ENCODE results near the gene ARHGAP27. TPM values are rescaled to one million over a fixed set of nuclear protein-coding genes. Genes with fewer than 3 reads are reported as not detected.
A peak's percentile ranks its signal among the peaks of the same experiment; 100 is the strongest.

Gene ARHGAP27
- total RNA-seq, 4 donors from 2014 or later: 194 to 489 (median 294) TPM

- no peaks in the 10 kb centered on the region for H3K27me3 ChIP-seq
- H3K27ac ChIP-seq: no peak overlapping the region
- intact Hi-C loops (cut with DNase I; ENCODE audit: low total_unique reads) (no loop called here), in situ Hi-C loops (cut with MboI; ENCODE audit: low pct_ligation_motif_present in 1 of 4, low pct_unique_long_range_greater_than_20kb in 1 of 4, low sequenced_read_pairs in 3 of 4) (no loop called here)
- TF ChIP-seq POLR2A (IDR thresholded peaks at IDR 0.05): no peak
- TF ChIP-seq POLR2AphosphoS5 (IDR thresholded peaks at IDR 0.05): no peak
- TF ChIP-seq CTCF (IDR thresholded peaks at IDR 0.05): no peak
- DNase-seq: no peak
- H3K36me3 ChIP-seq: no peaks in the 10 kb centered on the region
- H3K9me3 ChIP-seq: no peaks in the 10 kb centered on the region
- no peaks in the 10 kb centered on the region for H3K4me1 ChIP-seq
- 79 to 88% methylated on average over 3 of the region's 3 CpGs for WGBS, 2 donors (ENCODE audit: low coverage in 1 of 2)
- H3K4me3 ChIP-seq: no peak overlapping the region
Measured at GRCh38 chr17:45361451-45361850, 71.2 kb downstream of the ARHGAP27 start.

- intact Hi-C loops (cut with DNase I; ENCODE audit: low total_unique reads): no loop called here
- 87 to 89% methylated on average over 5 of the region's 5 CpGs for WGBS, 2 donors (ENCODE audit: low coverage in 1 of 2)
- TF ChIP-seq CTCF (IDR thresholded peaks at IDR 0.05): no peak
- TF ChIP-seq POLR2AphosphoS5 (IDR thresholded peaks at IDR 0.05): no peak
- no peak for TF ChIP-seq EP300 (IDR thresholded peaks at IDR 0.05; ENCODE audit: low read depth)
- no peak for TF ChIP-seq POLR2A (IDR thresholded peaks at IDR 0.05)
- no peak for DNase-seq
- H3K4me1 ChIP-seq: no peaks in the 10 kb centered on the region
- no peak overlapping the region for H3K27ac ChIP-seq
- no peaks in the 10 kb centered on the region for H3K36me3 ChIP-seq
- no peaks in the 10 kb centered on the region for H3K9me3 ChIP-seq
- no peak overlapping the region for H3K4me3 ChIP-seq
- no peaks in the 10 kb centered on the region for H3K27me3 ChIP-seq
- in situ Hi-C loops (cut with MboI; ENCODE audit: low pct_ligation_motif_present in 1 of 4, low pct_unique_long_range_greater_than_20kb in 1 of 4, low sequenced_read_pairs in 3 of 4): no loop called here
Measured at GRCh38 chr17:45357364-45357997, 75.2 kb downstream of the ARHGAP27 start.

GRCh38 chr17:45355087-45355486, 77.6 kb downstream of the ARHGAP27 start:
- 54 to 59% methylated on average over 2 of the region's 2 CpGs for WGBS, 2 donors (ENCODE audit: low coverage in 1 of 2)
- Histone ChIP-seq H3K9me3 (no peaks in the 10 kb centered on the region), H3K36me3 (no peaks in the 10 kb centered on the region), H3K4me1 (no peaks in the 10 kb centered on the region), H3K4me3 (no peak overlapping the region), H3K27ac (no peak overlapping the region), H3K27me3 (no peaks in the 10 kb centered on the region)
- in situ Hi-C loops (cut with MboI; ENCODE audit: low pct_ligation_motif_present in 1 of 4, low pct_unique_long_range_greater_than_20kb in 1 of 4, low sequenced_read_pairs in 3 of 4) (no loop called here), intact Hi-C loops (cut with DNase I; ENCODE audit: low total_unique reads) (no loop called here)
- no peak for TF ChIP-seq EP300 (IDR thresholded peaks at IDR 0.05; ENCODE audit: low read depth)
- no peak for TF ChIP-seq CTCF (IDR thresholded peaks at IDR 0.05)
- no peak for TF ChIP-seq POLR2AphosphoS5 (IDR thresholded peaks at IDR 0.05)
- TF ChIP-seq POLR2A (IDR thresholded peaks at IDR 0.05): no peak
- DNase-seq: no peak

GRCh38 chr17:45353043-45353442, 79.6 kb downstream of the ARHGAP27 start:
- intact Hi-C loops (cut with DNase I; ENCODE audit: low total_unique reads): no loop called here
- WGBS, 2 donors (ENCODE audit: low coverage in 1 of 2): 74 to 77% methylated on average over 4 of the region's 4 CpGs
- Histone ChIP-seq H3K36me3 (no peaks in the 10 kb centered on the region), H3K4me3 (no peak overlapping the region), H3K4me1 (no peaks in the 10 kb centered on the region), H3K27ac (no peak overlapping the region), H3K27me3 (no peaks in the 10 kb centered on the region), H3K9me3 (no peaks in the 10 kb centered on the region)
- TF ChIP-seq POLR2A (IDR thresholded peaks at IDR 0.05) (no peak), POLR2AphosphoS5 (IDR thresholded peaks at IDR 0.05) (no peak), CTCF (IDR thresholded peaks at IDR 0.05) (no peak), EP300 (IDR thresholded peaks at IDR 0.05; ENCODE audit: low read depth) (no peak)
- in situ Hi-C loops (cut with MboI; ENCODE audit: low pct_ligation_motif_present in 1 of 4, low pct_unique_long_range_greater_than_20kb in 1 of 4, low sequenced_read_pairs in 3 of 4): no loop called here
- DNase-seq: peak; percentile 5
